ENCODE data around the gene TMCC2. TPM values are rescaled to one million over a fixed set of nuclear protein-coding genes. Genes with fewer than 3 reads are reported as not detected.

The TMCC2 gene, protein sequence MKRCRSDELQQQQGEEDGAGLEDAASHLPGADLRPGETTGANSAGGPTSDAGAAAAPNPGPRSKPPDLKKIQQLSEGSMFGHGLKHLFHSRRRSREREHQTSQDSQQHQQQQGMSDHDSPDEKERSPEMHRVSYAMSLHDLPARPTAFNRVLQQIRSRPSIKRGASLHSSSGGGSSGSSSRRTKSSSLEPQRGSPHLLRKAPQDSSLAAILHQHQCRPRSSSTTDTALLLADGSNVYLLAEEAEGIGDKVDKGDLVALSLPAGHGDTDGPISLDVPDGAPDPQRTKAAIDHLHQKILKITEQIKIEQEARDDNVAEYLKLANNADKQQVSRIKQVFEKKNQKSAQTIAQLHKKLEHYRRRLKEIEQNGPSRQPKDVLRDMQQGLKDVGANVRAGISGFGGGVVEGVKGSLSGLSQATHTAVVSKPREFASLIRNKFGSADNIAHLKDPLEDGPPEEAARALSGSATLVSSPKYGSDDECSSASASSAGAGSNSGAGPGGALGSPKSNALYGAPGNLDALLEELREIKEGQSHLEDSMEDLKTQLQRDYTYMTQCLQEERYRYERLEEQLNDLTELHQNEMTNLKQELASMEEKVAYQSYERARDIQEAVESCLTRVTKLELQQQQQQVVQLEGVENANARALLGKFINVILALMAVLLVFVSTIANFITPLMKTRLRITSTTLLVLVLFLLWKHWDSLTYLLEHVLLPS
- total RNA-seq: 3.9 and 5.7 TPM in 2 replicates

DNA sequence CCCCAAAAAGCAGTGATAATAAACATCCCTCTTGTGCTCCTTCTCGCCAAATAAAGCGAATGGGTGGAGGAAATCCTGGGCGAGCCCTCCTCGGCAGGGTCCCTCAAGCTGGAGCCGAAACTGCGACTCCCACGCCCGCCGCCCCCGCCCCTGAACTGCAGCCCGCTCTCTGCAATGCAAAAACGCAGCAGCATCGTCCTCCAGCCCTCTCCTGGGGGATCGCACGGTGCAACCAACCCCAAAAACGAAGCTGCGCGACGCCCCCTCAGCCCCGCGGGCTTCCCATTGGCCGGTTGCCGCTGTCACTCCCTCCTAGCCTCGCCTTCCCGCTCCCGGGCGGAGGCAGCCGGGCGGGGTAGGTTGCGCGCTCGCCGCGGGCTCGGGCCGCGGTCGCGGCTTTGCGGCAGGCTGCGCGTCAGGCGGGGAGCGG is at the start of gene TMCC2:
TSS of gene TMCC2 (plus strand) at position 363 of the 430 bp plus-strand sequence. CDS start 619 bp downstream, outside the sequence.

DNA sequence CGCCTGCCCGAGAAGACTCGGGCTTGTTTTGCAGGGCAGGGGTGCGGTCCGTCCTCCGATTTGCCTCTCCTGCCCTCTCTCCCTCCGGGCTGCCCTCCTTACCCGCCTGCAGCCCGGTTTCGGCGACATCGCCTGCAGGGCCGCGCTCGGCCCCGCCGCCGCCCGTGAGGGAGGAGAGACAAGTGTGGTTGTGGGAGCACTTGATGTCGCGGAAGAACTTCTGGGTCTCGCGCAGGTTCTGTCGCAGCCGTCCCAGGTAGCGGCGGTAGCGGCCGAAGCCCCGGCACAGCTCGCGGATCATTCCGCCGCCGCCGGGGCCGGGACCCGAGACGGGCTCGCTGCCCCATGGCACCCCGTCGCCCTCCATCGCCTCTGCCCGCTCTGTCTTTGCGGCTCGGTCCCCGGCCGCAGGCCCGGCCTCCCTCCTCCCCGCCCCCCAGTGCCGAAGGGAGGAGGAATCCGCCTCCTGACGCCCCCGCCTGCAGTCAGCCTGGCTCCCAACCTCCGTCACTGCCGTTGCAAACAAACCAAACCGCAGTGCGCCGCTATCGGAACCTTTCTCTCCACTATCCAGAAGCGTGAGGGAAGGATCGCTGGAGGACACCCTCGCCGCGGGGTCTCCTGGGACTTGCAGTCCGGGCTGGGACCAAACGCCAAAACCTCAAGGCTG is 16.4 kb upstream of the TMCC2 start, which contains the start of gene DSTYK:
TSS of gene DSTYK (minus strand) at position 534 of the 670 bp plus-strand sequence. CDS start at position 367, 167 bp downstream.

DNA sequence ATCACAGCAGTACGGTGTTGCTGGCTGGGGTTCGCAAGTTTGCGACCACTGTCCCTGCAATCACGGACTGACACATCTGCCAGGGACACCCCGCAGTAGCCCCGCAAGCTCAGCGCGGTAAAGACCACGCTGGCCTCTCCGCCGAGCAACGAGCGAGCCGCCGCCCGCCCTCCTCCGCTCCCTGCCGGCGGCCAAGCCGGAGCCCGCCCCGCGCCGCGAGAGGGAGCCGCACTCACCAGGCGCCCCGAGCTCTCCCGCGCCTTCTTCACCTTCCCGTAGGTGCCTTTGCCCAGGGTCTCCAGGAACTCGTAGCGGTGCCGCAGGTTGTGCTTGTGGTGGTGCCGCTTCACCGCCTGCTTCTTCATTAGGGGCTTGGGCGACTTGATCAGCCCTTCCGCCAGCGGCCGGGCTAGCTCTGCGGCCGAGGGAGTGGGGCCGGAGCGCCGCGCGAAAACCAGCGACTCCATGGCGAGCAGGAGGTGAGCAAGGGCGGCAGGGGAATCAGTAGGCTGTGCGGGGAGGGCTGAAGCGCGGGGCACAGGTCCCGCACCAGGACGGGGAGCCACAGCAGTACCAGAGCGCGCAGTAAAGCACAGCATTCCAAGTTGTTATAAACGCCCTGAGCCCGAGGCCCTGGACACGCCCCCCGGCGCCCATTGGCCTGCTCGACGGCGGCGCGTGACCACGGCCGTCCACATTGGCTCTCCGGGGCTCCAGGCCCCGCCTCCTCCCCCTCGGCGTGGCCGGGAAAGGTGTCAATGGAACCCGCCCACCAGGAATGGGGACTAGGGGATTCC is 93.6 kb downstream of the TMCC2 start, which contains the start of gene NUAK2:
TSS of gene NUAK2 (minus strand) at position 584 of the 797 bp plus-strand sequence. CDS start at position 467, 117 bp downstream.

Other genes starting within 250 kb of the TMCC2 start
- gene CNTN2, start 184.7 kb upstream of the TMCC2 start, total RNA-seq: not detected in 2 replicates
- 1.3 and 1.7 TPM in 2 replicates for gene TMEM81, start 143.5 kb upstream of the TMCC2 start, total RNA-seq
- 14.7 and 20.6 TPM in 2 replicates for gene RBBP5, start 106.0 kb upstream of the TMCC2 start, total RNA-seq
- gene DSTYK, start 16.2 kb upstream of the TMCC2 start, total RNA-seq: 11.2 and 12.5 TPM in 2 replicates
- gene NUAK2, start 93.8 kb downstream of the TMCC2 start, total RNA-seq: 5.5 and 9.7 TPM in 2 replicates
- not detected in 2 replicates for gene KLHDC8A, start 129.0 kb downstream of the TMCC2 start, total RNA-seq
- gene LEMD1, start 194.1 kb downstream of the TMCC2 start, total RNA-seq: not detected in 2 replicates
- not detected in 2 replicates for gene BLACAT1, start 228.1 kb downstream of the TMCC2 start, total RNA-seq